OCI-LY7 (cell line): ENCODE data around the gene RAET1L.
"Not testable (repeated sequence)": the region's sequence is repeated elsewhere in the genome, so short reads cannot be mapped to it uniquely, and the experiment has no call there.

Experiments
- CTCF ChIP-seq: fragments of 200-600 bp; sonication (generic); conservative IDR thresholded peaks from 2 replicates; pipeline ENCODE4 v1.5.1; 2014; ENCODE audit warnings: mild to moderate bottlenecking, antibody characterized with exemption, low read length, moderate library complexity, mixed read lengths
- EZH2phosphoT487 ChIP-seq: fragments of 200-600 bp; sonication (generic); IDR thresholded peaks from 2 replicates; pipeline ENCODE4 v1.6.1; 2018; ENCODE audit warnings: low read depth, borderline replicate concordance, mild to moderate bottlenecking, mixed run types, antibody characterized with exemption, low read length, moderate library complexity, mixed read lengths

GRCh38 chr6:149974394-149974793 is 50.9 kb downstream of the RAET1L start:
- TF ChIP-seq EZH2phosphoT487, CTCF: not testable (repeated sequence)
